ENCODE data around the gene GNAQ.
A peak's percentile ranks its signal among the peaks of the same experiment; 100 is the strongest.

Gene GNAQ

GRCh38 chr9:77969083-77969482 is 62.5 kb downstream of the GNAQ start:
- DNase-seq: no peak

- no peak for DNase-seq
Measured at GRCh38 chr9:77968506-77968905, 63.1 kb downstream of the GNAQ start.

- DNase-seq: no peak
Measured at GRCh38 chr9:77966718-77967117, 64.9 kb downstream of the GNAQ start.

GRCh38 chr9:77965445-77966123 is 66.0 kb downstream of the GNAQ start:
- no peak for DNase-seq

GRCh38 chr9:77964258-77964657 is 67.4 kb downstream of the GNAQ start:
- DNase-seq: no peak

- DNase-seq: peak; percentile 58
Measured at GRCh38 chr9:77961541-77961940, 70.1 kb downstream of the GNAQ start.

- DNase-seq: peak; percentile 54
Measured at GRCh38 chr9:77960356-77961153, 71.1 kb downstream of the GNAQ start.

GRCh38 chr9:77959803-77960202 is 71.8 kb downstream of the GNAQ start:
- DNase-seq: no peak

- no peak for DNase-seq
Measured at GRCh38 chr9:77957652-77958051, 74.0 kb downstream of the GNAQ start.

- DNase-seq: no peak
Measured at GRCh38 chr9:77956555-77956954, 75.1 kb downstream of the GNAQ start.

- no peak for DNase-seq
Measured at GRCh38 chr9:77954666-77955015, 77.0 kb downstream of the GNAQ start.

GRCh38 chr9:77954013-77954665 is 77.5 kb downstream of the GNAQ start:
- peak; percentile 39 for DNase-seq

GRCh38 chr9:77953590-77953989 is 78.0 kb downstream of the GNAQ start:
- DNase-seq: no peak

- DNase-seq: no peak
Measured at GRCh38 chr9:77952635-77953328, 78.8 kb downstream of the GNAQ start.

GRCh38 chr9:77951369-77951768 is 80.2 kb downstream of the GNAQ start:
- DNase-seq: no peak

GRCh38 chr9:77949751-77950436 is 81.7 kb downstream of the GNAQ start:
- no peak for DNase-seq

GRCh38 chr9:77947651-77948050 is 84.0 kb downstream of the GNAQ start:
- no peak for DNase-seq

GRCh38 chr9:77946969-77947620 is 84.5 kb downstream of the GNAQ start:
- DNase-seq: no peak

- no peak for DNase-seq
Measured at GRCh38 chr9:77946296-77946695, 85.3 kb downstream of the GNAQ start.

- DNase-seq: peak; percentile 62
Measured at GRCh38 chr9:77945798-77946197, 85.8 kb downstream of the GNAQ start.

GRCh38 chr9:77944556-77945243 is 86.9 kb downstream of the GNAQ start:
- DNase-seq: no peak
